Measurements from ENCODE around the gene LY86. TPM values are rescaled to one million over a fixed set of nuclear protein-coding genes. Genes with fewer than 3 reads are reported as not detected.

The LY86 gene
- total and polyA plus RNA-seq, 2 of the 13 experiments (the other 11 are each of a cell fraction or from before 2014, with no cell fraction given): not detected

DNA sequence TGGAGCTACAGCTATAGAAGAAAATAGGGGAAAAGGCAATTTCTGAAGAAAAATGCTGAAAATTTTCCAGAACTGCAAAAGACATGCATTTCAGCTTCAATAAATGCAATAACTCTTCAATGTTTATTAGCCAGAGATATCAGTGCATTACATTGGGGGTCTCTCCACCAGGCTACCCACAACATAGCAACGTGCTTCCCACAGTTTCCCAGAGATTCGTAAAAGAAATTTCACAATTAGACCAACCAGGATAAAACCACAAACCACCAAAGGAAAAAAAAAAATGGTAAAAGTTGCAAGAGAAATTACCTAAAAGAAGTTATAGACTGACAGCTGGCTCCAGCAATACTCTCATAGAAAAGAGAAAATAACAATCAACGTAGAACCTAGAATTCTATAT is 16.0 kb downstream of the LY86 start:
- H3K4me2 ChIP-seq (ENCODE audit: low read depth, low read length): no peak overlapping the region
- BruUV-seq (replicated peaks): no TSS peak
- TF ChIP-seq, protein P1, sequence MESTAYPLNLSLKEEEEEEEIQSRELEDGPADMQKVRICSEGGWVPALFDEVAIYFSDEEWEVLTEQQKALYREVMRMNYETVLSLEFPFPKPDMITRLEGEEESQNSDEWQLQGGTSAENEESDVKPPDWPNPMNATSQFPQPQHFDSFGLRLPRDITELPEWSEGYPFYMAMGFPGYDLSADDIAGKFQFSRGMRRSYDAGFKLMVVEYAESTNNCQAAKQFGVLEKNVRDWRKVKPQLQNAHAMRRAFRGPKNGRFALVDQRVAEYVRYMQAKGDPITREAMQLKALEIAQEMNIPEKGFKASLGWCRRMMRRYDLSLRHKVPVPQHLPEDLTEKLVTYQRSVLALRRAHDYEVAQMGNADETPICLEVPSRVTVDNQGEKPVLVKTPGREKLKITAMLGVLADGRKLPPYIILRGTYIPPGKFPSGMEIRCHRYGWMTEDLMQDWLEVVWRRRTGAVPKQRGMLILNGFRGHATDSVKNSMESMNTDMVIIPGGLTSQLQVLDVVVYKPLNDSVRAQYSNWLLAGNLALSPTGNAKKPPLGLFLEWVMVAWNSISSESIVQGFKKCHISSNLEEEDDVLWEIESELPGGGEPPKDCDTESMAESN (CRISPR knock-in tag; conservative IDR thresholded peaks at IDR 0.05): no peak
- TF ChIP-seq TFDP1 (CRISPR knock-in tag; IDR thresholded peaks at IDR 0.05; ENCODE audit: borderline replicate concordance) (no peak), FOXC1 (CRISPR knock-in tag; IDR thresholded peaks at IDR 0.05; ENCODE audit: borderline replicate concordance) (no peak), RFX3 (CRISPR knock-in tag; IDR thresholded peaks at IDR 0.05) (no peak), ZNF124 (CRISPR knock-in tag; IDR thresholded peaks at IDR 0.05) (no peak), RFXANK (CRISPR knock-in tag; IDR thresholded peaks at IDR 0.05) (no peak), ZNF580 (CRISPR knock-in tag; IDR thresholded peaks at IDR 0.05; ENCODE audit: borderline replicate concordance, low read depth) (no peak), SETDB1 (CRISPR knock-in tag; IDR thresholded peaks at IDR 0.05; ENCODE audit: borderline replicate concordance) (no peak), MAFF (IDR thresholded peaks at IDR 0.05; ENCODE audit: low read depth, low read length) (no peak), SNAPC2 (CRISPR knock-in tag; IDR thresholded peaks at IDR 0.05) (no peak)
- TF ChIP-seq, protein P2, sequence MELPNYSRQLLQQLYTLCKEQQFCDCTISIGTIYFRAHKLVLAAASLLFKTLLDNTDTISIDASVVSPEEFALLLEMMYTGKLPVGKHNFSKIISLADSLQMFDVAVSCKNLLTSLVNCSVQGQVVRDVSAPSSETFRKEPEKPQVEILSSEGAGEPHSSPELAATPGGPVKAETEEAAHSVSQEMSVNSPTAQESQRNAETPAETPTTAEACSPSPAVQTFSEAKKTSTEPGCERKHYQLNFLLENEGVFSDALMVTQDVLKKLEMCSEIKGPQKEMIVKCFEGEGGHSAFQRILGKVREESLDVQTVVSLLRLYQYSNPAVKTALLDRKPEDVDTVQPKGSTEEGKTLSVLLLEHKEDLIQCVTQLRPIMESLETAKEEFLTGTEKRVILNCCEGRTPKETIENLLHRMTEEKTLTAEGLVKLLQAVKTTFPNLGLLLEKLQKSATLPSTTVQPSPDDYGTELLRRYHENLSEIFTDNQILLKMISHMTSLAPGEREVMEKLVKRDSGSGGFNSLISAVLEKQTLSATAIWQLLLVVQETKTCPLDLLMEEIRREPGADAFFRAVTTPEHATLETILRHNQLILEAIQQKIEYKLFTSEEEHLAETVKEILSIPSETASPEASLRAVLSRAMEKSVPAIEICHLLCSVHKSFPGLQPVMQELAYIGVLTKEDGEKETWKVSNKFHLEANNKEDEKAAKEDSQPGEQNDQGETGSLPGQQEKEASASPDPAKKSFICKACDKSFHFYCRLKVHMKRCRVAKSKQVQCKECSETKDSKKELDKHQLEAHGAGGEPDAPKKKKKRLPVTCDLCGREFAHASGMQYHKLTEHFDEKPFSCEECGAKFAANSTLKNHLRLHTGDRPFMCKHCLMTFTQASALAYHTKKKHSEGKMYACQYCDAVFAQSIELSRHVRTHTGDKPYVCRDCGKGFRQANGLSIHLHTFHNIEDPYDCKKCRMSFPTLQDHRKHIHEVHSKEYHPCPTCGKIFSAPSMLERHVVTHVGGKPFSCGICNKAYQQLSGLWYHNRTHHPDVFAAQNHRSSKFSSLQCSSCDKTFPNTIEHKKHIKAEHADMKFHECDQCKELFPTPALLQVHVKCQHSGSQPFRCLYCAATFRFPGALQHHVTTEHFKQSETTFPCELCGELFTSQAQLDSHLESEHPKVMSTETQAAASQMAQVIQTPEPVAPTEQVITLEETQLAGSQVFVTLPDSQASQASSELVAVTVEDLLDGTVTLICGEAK (IDR thresholded peaks at IDR 0.05): no peak
- TF ChIP-seq, protein P2 (CRISPR knock-in tag; IDR thresholded peaks at IDR 0.05): no peak
- DNase-seq (ENCODE audit: low spot score) (no peak), FAIRE-seq (no peak), ATAC-seq (no peak)
- no peak overlapping the region for H3K9ac ChIP-seq (ENCODE audit: insufficient read depth, low read depth, low read length)
- H3K4me3 ChIP-seq (replicated peaks in 1 of 3; ENCODE audit: insufficient read depth in 1 of 3, low read depth in 2 of 3, low read length in 3 of 3): no peak overlapping the region
- no peaks in the 10 kb centered on the region for H4K20me1 ChIP-seq (ENCODE audit: insufficient read depth, low read length)
- POLR2A ChIA-PET: no interaction called here
- H3K4me1 ChIP-seq (ENCODE audit: insufficient read depth, low read length): peaks cover 6% of the 10 kb centered on the region
- in situ Hi-C loops (cut with HindIII; ENCODE audit: extremely low pct_ligation_motif_present, low pct_unique_long_range_greater_than_20kb): no loop called here
- no peak overlapping the region for H2AFZ ChIP-seq (ENCODE audit: low read length)
- H3K9me3 ChIP-seq (ENCODE audit: low read length): no peaks in the 10 kb centered on the region
- intact Hi-C loops (cut with micrococcal nuclease; ENCODE audit: unreplicated experiment): no loop called here
- H3K27ac ChIP-seq (ENCODE audit: extremely low read length, insufficient read depth, low read length): no peak overlapping the region
- H3K79me2 ChIP-seq (ENCODE audit: insufficient read depth, low read length): no peaks in the 10 kb centered on the region
- no peaks in the 10 kb centered on the region for H3K36me3 ChIP-seq (replicated peaks in 1 of 2; ENCODE audit: control insufficient read depth in 1 of 2, insufficient read depth in 2 of 2, low read length in 2 of 2)
- CTCF ChIA-PET (ENCODE audit: low intra/inter-chr PET ratio, low total read pairs): no interaction called here
- H3K27me3 ChIP-seq (ENCODE audit: control insufficient read depth in 1 of 2, insufficient read depth in 2 of 2, low read length in 2 of 2): peaks cover 0 to 11% of the 10 kb centered on the region in 2 experiments; a peak in 3 of 5 replicates
- WGBS (ENCODE audit: low lambda C conversion rate): under 1% methylated on average over 3 of the region's 3 CpGs
